Measurements from ENCODE around the gene NAP1L4.

GRCh38 chr11:2951231-2952110, 40.7 kb downstream of the NAP1L4 start:
- no peak for TF ChIP-seq RCOR1 (IDR thresholded peaks at IDR 0.05; ENCODE audit: insufficient replicate concordance, low read length)
- no peak for TF ChIP-seq RAD21 (IDR thresholded peaks at IDR 0.05; ENCODE audit: low read length)
- no peak for TF ChIP-seq POLR2A (IDR thresholded peaks at IDR 0.05; ENCODE audit: low read depth, low read length)
- TF ChIP-seq CTCF (conservative IDR thresholded peaks at IDR 0.05; ENCODE audit: low read depth, low read length): no peak
- TF ChIP-seq NFE2L2 (IDR thresholded peaks at IDR 0.05; ENCODE audit: low read depth, low read length): no peak
- TF ChIP-seq SMC3 (IDR thresholded peaks at IDR 0.05; ENCODE audit: low read depth, low read length): no peak
- TF ChIP-seq USF2 (IDR thresholded peaks at IDR 0.05; ENCODE audit: low read depth, low read length): no peak
- TF ChIP-seq FOS (IDR thresholded peaks at IDR 0.05; ENCODE audit: low read depth, low read length): 0 out of 2 replicates have a peak, but pooled peaks have one; percentile 34
- TF ChIP-seq BHLHE40 (IDR thresholded peaks at IDR 0.05; ENCODE audit: low read depth, low read length): no peak
- no peak for TF ChIP-seq MAZ (IDR thresholded peaks at IDR 0.05; ENCODE audit: borderline replicate concordance, low read depth, low read length)
- no peak for TF ChIP-seq CHD1 (IDR thresholded peaks at IDR 0.05; ENCODE audit: low read depth, low read length)
- TF ChIP-seq MAFK (IDR thresholded peaks at IDR 0.05; ENCODE audit: low read depth, low read length): no peak

Data from IMR-90 (cell line).